ENCODE measurements around the gene TAF4.

The TAF4 gene

GRCh38 chr20:61932199-61932592, 133.5 kb downstream of the TAF4 start:
- no peak for DNase-seq (ENCODE audit: low read depth)

DNA sequence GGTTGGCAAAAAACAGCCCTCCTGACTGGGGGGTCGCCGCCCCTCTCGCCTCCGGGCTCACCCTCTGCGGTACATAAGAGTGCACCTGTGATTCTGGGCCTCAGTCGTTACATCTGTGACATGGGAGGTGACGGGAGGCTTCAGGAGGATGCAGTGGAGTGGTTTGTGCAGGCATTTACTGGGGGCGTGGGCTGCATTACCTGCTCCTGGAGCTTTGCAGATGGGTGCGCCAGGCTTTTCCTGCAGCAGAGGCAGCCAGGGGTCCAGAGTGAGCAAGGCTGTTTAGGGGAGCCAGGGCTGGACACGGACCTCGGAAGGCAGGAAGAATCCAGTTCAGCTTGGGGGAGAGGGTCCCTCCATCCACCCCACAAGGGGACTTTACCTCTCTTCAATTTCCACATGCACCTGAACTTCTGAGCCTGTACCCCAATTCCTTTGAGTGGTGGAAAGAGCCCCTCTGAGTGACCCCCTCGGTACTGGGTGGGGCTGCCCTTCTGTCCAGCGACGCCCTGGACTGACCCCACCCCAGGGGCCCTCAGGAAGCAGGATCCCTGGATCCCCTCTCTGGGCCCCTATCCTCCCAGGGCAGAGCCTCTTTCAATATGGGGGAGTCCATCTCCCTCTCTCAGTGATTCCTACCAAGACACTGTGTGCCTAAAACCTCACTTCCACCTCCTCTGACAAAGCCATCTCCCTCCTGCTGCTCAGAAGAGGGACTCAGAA, 134.0 kb downstream of the TAF4 start:
- no peak for DNase-seq (ENCODE audit: low read depth)

GRCh38 chr20:61930776-61931475, 134.8 kb downstream of the TAF4 start:
- no peak for DNase-seq (ENCODE audit: low read depth)

DNA sequence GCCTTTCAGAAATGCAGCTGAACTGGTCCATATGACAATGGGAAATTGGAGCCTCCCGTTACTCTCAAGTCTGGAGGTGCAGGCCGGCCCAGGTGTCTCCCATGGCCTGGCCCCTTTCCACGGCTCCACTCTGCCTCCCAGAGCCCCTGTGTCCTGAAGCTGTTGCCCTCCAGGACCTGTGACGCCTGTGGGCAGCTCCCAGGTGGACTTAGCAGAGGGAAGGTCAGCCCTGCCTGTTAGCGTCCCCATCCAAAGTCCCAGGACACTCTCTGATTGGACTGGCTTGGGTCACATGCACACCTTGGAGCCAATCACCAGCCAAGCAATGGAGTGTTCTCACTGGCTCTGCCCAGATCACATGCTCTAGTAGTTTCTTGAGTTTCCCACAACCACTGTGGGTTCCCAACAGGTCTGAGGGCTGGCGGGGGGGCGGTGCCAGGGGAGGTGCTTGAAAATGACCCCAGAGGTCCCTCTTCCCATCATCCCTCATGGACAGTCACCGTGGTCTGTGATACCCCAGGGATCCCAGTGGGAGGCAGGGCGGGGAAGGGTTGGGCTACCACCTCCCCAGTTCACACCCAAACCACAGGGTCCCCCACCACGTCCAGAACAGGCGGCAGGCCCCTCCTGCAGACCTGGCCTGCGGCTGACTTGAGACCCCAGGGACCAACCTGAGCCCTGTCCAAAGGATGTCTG, 135.6 kb downstream of the TAF4 start:
- no peak for DNase-seq (ENCODE audit: low read depth)

GRCh38 chr20:61929561-61929960, 136.1 kb downstream of the TAF4 start:
- DNase-seq (ENCODE audit: low read depth): no peak

GRCh38 chr20:61927826-61928541, 137.7 kb downstream of the TAF4 start:
- no peak for DNase-seq (ENCODE audit: low read depth)

GRCh38 chr20:61927193-61927825, 138.4 kb downstream of the TAF4 start:
- DNase-seq (ENCODE audit: low read depth): no peak

- DNase-seq (ENCODE audit: low read depth): no peak
Observed at GRCh38 chr20:61926796-61927192, 138.9 kb downstream of the TAF4 start.

GRCh38 chr20:61926253-61926613, 139.4 kb downstream of the TAF4 start:
- no peak for DNase-seq (ENCODE audit: low read depth)

- no peak for DNase-seq (ENCODE audit: low read depth)
Observed at GRCh38 chr20:61925555-61926252, 140.0 kb downstream of the TAF4 start.

DNA sequence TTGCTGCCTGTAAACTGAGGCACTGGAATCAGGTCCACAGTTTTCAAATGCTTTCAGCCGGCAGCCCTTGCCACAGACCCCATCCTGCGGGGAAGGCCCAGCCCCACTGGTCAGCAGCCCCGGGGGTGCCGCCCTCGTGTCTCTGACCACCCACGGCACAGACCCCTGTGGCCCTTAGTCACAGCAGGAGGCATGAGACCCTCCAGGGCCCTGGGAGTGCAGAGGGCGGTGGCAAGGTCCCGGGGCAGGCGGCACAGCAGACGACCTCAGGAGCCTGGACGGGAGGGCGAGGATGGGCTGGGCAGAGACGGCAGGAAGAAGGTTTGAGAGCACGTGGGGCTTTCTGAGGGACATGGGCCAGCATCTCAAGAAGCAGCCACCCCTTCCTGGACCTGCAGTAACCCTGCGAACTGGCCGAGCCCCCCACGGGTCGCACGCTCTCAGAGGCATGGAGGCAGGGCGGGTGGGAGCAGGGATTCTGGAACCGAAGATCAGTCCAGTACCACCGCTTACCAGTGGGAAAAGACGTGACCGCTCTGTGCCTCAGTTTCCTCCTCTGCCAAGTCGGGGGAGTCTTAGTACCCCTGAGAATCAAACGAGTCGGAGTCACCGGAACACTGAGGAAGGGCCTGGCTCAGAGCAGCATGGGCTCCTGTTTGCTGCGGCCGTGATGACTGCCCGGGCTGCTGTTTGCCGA, 140.7 kb downstream of the TAF4 start:
- DNase-seq (ENCODE audit: low read depth): no peak
